GM21723 (cell line): ENCODE results near the gene SUGP1.

ENCODE experiments used
- ATAC-seq: cut with Tn5 transposase; IDR thresholded peaks from one replicate; pipeline ENCODE4 v1.9.1; 2021; ENCODE audit warnings: mild to moderate bottlenecking, moderate library complexity; ENCODE audit not compliant: unreplicated experiment

SUGP1 gene

DNA sequence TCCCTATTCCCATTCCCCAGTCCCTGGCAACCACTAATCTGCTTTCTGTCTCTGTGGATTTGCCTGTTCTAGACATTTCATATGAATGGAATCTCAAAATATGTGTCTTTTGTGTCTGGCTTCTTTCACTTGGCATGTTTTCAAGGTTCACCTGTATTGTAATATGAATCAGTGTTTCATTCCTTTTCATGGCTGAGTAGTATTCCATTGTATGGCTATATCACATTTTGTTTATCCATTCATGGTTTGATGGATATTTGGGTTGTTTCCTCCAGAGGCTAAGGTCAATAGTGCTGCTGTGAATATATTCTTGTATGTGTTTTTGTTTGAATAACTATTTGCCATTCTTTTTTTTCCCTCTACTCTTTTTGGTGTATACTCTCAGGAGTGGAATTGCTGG lies 84.1 kb downstream of the SUGP1 start:
- no peak for ATAC-seq

- ATAC-seq = no peak
These were observed 86.0 kb downstream of the SUGP1 start for GRCh38 chr19:19234220-19234816.

DNA sequence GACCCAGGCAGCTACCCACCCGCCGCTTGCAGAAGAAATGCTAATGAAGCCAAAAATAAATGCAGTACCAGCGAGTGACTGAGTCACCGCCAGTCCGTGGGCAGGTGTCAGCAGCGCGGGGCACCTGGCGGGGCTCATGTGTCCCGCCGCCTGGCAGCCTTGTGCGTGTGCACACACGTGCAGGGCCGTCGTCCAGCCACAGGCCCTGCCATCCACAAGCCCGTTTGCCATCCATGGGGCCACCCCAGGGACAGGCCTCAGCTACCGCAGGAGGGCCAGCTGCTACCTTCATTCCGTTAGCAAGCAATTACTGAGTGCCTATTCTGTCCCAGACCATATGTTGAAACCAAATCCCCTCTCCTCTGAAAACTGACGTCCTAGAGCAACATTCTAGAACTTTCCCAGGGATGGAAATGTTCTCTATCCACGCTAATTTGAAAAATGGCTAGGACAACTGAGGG lies 88.0 kb downstream of the SUGP1 start:
- ATAC-seq = no peak

DNA sequence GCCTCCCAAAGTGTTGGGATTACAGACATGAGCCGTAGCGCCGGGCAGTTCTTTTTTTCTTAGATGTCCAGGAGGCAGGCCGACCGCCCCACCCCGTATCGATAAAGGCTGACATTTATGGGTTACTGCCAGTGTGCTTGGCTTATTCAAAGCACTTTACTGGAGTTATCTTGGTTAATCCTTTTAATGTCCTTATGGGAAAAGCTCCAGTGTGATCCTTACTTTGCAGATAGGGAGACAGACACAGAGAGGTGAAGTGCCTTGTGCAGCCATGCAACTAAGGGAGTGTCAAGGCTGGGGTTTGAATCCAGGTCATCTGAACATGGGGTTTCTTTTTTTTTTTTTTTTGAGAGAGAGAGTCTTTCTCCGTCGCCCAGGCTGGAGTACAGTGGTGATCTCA lies 89.3 kb downstream of the SUGP1 start:
- no peak for ATAC-seq

- ATAC-seq = no peak
These were observed 90.6 kb downstream of the SUGP1 start for GRCh38 chr19:19229701-19230100.

GRCh38 chr19:19227217-19227616 lies 93.1 kb downstream of the SUGP1 start:
- ATAC-seq = no peak

DNA sequence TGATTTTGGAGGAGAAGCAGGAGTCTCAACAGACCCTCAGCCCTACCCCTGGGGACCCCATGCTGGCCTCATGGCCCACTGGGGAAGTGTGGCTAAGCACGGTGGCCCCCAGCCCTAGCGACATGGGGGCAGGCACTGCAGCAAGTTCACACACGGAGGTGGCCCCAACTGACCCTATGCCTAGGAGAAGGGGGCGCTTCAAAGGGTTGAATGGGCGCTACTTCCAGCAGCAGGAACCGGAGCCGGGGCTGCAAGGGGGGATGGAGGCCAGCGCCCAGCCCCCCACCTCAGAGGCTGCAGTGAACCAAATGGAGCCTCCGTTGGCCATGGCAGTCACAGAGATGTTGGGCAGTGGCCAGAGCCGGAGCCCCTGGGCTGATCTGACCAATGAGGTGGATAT lies 93.6 kb downstream of the SUGP1 start:
- no peak for ATAC-seq

GRCh38 chr19:19226204-19226603 lies 94.1 kb downstream of the SUGP1 start:
- no peak for ATAC-seq
